Breast epithelium (tissue), 3 donors: ENCODE data around the gene SRRM4.

Source experiments
- POLR2A ChIP-seq: fragments of 450-650 bp; IDR thresholded peaks from one replicate; pipeline ENCODE4 v1.6.1; 2016; ENCODE audit warnings: antibody characterized with exemption, mild to moderate bottlenecking, moderate library complexity
- POLR2AphosphoS5 ChIP-seq, 3 donors: sonication (generic); formaldehyde crosslinking; IDR thresholded peaks; one replicate each; pipeline ENCODE4 v1.6.1; 2017; ENCODE audit warnings: antibody characterized with exemption in 3 of 3
- TF ChIP-seq, protein P1 (sequence below), 3 donors: fragments of 450-650 bp; IDR thresholded peaks; one replicate each; pipeline ENCODE4 v1.5.1; 2016 to 2017; ENCODE audit warnings: antibody characterized with exemption in 3 of 3, mild to moderate bottlenecking in 3 of 3, moderate library complexity in 3 of 3

- TF ChIP-seq, protein P1, sequence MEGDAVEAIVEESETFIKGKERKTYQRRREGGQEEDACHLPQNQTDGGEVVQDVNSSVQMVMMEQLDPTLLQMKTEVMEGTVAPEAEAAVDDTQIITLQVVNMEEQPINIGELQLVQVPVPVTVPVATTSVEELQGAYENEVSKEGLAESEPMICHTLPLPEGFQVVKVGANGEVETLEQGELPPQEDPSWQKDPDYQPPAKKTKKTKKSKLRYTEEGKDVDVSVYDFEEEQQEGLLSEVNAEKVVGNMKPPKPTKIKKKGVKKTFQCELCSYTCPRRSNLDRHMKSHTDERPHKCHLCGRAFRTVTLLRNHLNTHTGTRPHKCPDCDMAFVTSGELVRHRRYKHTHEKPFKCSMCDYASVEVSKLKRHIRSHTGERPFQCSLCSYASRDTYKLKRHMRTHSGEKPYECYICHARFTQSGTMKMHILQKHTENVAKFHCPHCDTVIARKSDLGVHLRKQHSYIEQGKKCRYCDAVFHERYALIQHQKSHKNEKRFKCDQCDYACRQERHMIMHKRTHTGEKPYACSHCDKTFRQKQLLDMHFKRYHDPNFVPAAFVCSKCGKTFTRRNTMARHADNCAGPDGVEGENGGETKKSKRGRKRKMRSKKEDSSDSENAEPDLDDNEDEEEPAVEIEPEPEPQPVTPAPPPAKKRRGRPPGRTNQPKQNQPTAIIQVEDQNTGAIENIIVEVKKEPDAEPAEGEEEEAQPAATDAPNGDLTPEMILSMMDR (IDR thresholded peaks at IDR 0.05) = no peak
- TF ChIP-seq POLR2A (no peak), POLR2AphosphoS5 (IDR thresholded peaks at IDR 0.05) (no peak)
Observed at GRCh38 chr12:119096429-119097202, 115.3 kb downstream of the SRRM4 start.
